K562 (cell line): ENCODE data around the gene PAF1. TPM values are rescaled to one million over a fixed set of nuclear protein-coding genes. Genes with fewer than 3 reads are reported as not detected.

Source experiments
- BCOR ChIP-seq: fragments of 450-650 bp; IDR thresholded peaks from 2 replicates; pipeline ENCODE4 v1.6.1; 2016
- BRF1 ChIP-seq: IDR thresholded peaks from 3 replicates; pipeline ENCODE4 v1.6.1; 2011; ENCODE audit warnings: borderline replicate concordance, mild to moderate bottlenecking; ENCODE audit not compliant: insufficient read length; ENCODE audit errors: extremely low read depth
- CEBPB ChIP-seq: fragments of 450-650 bp; IDR thresholded peaks from 2 replicates; pipeline ENCODE4 v1.6.1; 2016; ENCODE audit warnings: missing genetic modification characterization, missing compliant biosample characterization
- EHMT2 ChIP-seq: fragments of 450-650 bp; IDR thresholded peaks from 2 replicates; pipeline ENCODE4 v1.6.1; 2018; ENCODE audit warnings: antibody characterized with exemption
- ETV5 ChIP-seq: sonication (generic); formaldehyde crosslinking; IDR thresholded peaks from 2 replicates; pipeline ENCODE4 v1.4.0; 2020; ENCODE audit warnings: low read depth, mild to moderate bottlenecking, missing genetic modification reagents
- HDAC2 ChIP-seq: fragments of 450-650 bp; IDR thresholded peaks from 2 replicates; pipeline ENCODE4 v1.6.1; 2016; ENCODE audit warnings: mild to moderate bottlenecking
- MEIS2 ChIP-seq: fragments of 450-650 bp; IDR thresholded peaks from 2 replicates; pipeline ENCODE4 v1.6.1; 2014; ENCODE audit warnings: mild to moderate bottlenecking; ENCODE audit not compliant: partially characterized antibody
- NCOA1 ChIP-seq: fragments of 450-650 bp; IDR thresholded peaks from 2 replicates; pipeline ENCODE4 v1.6.1; 2016; ENCODE audit warnings: low read depth
- OTX1 ChIP-seq: fragments of 450-650 bp; formaldehyde crosslinking; IDR thresholded peaks from 2 replicates; pipeline ENCODE4 v1.4.0; 2022; ENCODE audit warnings: mild to moderate bottlenecking
- POLR2G ChIP-seq: fragments of 200-400 bp; formaldehyde crosslinking; IDR thresholded peaks from 2 replicates; pipeline ENCODE4 v1.6.1; 2017; ENCODE audit warnings: low read depth, mild to moderate bottlenecking, antibody characterized with exemption, low read length, moderate library complexity
- RBM25 ChIP-seq: fragments of 200-400 bp; formaldehyde crosslinking; IDR thresholded peaks from 2 replicates; pipeline ENCODE4 v1.6.1; 2018; ENCODE audit warnings: low read length, low read depth, moderate library complexity; ENCODE audit not compliant: severe bottlenecking
- SNIP1 ChIP-seq: fragments of 450-650 bp; IDR thresholded peaks from 2 replicates; pipeline ENCODE4 v1.7.1; 2017; ENCODE audit warnings: low read depth, mild to moderate bottlenecking
- SP1 ChIP-seq: sonication (generic); formaldehyde crosslinking; IDR thresholded peaks from 2 replicates; pipeline ENCODE4 v1.8.1; 2022; ENCODE audit warnings: mild to moderate bottlenecking, missing genetic modification reagents
- SUPT5H ChIP-seq: fragments of 450-650 bp; IDR thresholded peaks from 2 replicates; pipeline ENCODE4 v1.6.1; 2016
- TAF7 ChIP-seq: fragments of 450-650 bp; IDR thresholded peaks from 2 replicates; pipeline ENCODE4 v1.6.1; 2016; ENCODE audit warnings: missing genetic modification characterization, missing compliant biosample characterization
- ZNF232 ChIP-seq: sonication (generic); formaldehyde crosslinking; IDR thresholded peaks from 2 replicates; pipeline ENCODE4 v1.8.0; 2022; ENCODE audit warnings: mild to moderate bottlenecking, missing genetic modification reagents
- ZNF3 ChIP-seq: fragments of 250-450 bp; sonication (Bioruptor Pico); IDR thresholded peaks from 2 replicates; pipeline ENCODE4 v1.5.0; 2021; ENCODE audit warnings: mild to moderate bottlenecking, moderate library complexity
- ZNF695 ChIP-seq: fragments of 450-650 bp; formaldehyde crosslinking; IDR thresholded peaks from 2 replicates; pipeline ENCODE4 v1.4.0; 2020; ENCODE audit warnings: mild to moderate bottlenecking, moderate library complexity
- polyA plus RNA-seq, 8 experiments: library from polyadenylated mRNA; depleted of rRNA in 4 of 8; stranded (reverse) in 5 of 8; unstranded in 3 of 8; fragments of >200 nt; fragmentation: Nextera tagmentation in 2 of 8; fragmentation: Illumina TruSeq in 1 of 8; extraction: Ambion mirVana in 2 of 8; extraction: Trizol in 1 of 8; gene quantifications; 2 replicates each; pipeline versions ENCODE4 v1.2.1 to v1.2.3, GENCODE V29; 2011 to 2014; ENCODE audit warnings: inconsistent platforms in 1 of 8, missing spikeins in 1 of 8
- total RNA-seq, 7 experiments: library from RNA; depleted of rRNA in 6 of 7; stranded (reverse); fragments of >200 nt in 6 of 7; fragmentation: Illumina TruSeq in 2 of 7; extraction: Trizol in 2 of 7; gene quantifications; 2 replicates each; pipeline versions ENCODE4 v1.2.1 to v1.2.3, GENCODE V29; 2011 to 2021; ENCODE audit warnings: low replicate concordance in 1 of 7
- TF ChIP-seq, protein P1 (sequence below), 3 experiments: IDR thresholded peaks in 2 of 3; conservative IDR thresholded peaks in 1 of 3; 2 replicates each; pipeline ENCODE4 v1.5.1; 2011 to 2012; ENCODE audit warnings: low read length in 3 of 3, mild to moderate bottlenecking in 3 of 3, control low read depth in 2 of 3, improper control_type of control experiment in 1 of 3, inconsistent platforms in 1 of 3, low read depth in 1 of 3, mixed read lengths in 1 of 3, moderate library complexity in 1 of 3; ENCODE audit not compliant: insufficient read depth in 2 of 3
- TF ChIP-seq, protein P2 (sequence below): sonication (generic); formaldehyde crosslinking; IDR thresholded peaks from 2 replicates; pipeline ENCODE4 v1.8.0; 2022; ENCODE audit warnings: mild to moderate bottlenecking, missing genetic modification reagents
- TF ChIP-seq, protein P3 (sequence below): fragments of 450-650 bp; IDR thresholded peaks from 2 replicates; pipeline ENCODE4 v1.6.1; 2016

The PAF1 gene
- total and polyA plus RNA-seq, 9 of the 15 experiments (the other 6 are each of a cell fraction or from before 2014, with no cell fraction given): 1.5 to 45.0 (median 33.8) TPM

DNA sequence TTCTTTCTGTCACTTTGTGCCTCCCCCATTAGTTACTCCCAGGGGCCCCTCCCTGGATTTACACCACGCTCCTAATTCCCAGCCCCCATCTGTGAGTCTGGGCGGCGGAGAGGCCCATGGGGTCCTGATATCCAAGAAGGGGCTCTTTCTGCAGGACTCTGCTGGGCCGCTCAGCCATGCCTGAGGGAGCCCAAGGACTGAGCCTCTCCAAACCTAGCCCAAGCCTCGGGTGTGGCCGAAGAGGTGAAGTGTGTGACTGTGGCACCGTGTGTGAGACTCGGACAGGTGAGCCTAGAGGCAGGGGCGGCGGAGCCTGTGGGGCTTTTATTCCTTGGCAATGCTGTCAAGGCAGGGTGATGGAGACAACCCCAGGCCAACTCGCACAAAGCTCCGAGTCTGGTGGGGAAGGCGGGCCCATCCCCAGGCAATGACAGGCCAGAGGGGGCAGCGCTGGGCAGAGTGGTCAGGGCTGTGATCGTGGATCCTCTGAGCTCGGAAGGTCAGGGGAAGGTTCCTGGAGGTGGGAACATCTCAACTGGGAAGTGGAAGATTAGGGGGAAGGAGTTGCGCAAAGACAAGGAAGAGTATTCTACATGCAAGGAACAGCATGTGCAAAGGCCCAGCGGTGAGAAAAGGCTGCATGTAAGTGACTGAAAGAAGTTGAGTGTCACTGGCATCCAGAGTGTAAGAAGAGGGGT is 23.2 kb upstream of the PAF1 start (continued):
- TF ChIP-seq SUPT5H (0 out of 2 replicates have a peak, but pooled peaks have one; percentile 26), CEBPB (tag) (peak; percentile 80), OTX1 (CRISPR knock-in tag) (no peak), NCOA1 (no peak), POLR2G (peak; percentile 58), ZNF232 (CRISPR knock-in tag) (no peak), BRF1 (no peak), SNIP1 (no peak), MEIS2 (no peak), ETV5 (0 out of 2 replicates have a peak, but pooled peaks have one; percentile 18), BCOR (peak; percentile 83), HDAC2 (peak; percentile 34; the same call in 1 of the 2 replicates), RBM25 (peak; percentile 49), ZNF695 (CRISPR knock-in tag) (no peak), ZNF3 (peak; percentile 71), SP1 (no peak), TAF7 (tag) (no peak), EHMT2 (no peak)
- TF ChIP-seq, protein P1, sequence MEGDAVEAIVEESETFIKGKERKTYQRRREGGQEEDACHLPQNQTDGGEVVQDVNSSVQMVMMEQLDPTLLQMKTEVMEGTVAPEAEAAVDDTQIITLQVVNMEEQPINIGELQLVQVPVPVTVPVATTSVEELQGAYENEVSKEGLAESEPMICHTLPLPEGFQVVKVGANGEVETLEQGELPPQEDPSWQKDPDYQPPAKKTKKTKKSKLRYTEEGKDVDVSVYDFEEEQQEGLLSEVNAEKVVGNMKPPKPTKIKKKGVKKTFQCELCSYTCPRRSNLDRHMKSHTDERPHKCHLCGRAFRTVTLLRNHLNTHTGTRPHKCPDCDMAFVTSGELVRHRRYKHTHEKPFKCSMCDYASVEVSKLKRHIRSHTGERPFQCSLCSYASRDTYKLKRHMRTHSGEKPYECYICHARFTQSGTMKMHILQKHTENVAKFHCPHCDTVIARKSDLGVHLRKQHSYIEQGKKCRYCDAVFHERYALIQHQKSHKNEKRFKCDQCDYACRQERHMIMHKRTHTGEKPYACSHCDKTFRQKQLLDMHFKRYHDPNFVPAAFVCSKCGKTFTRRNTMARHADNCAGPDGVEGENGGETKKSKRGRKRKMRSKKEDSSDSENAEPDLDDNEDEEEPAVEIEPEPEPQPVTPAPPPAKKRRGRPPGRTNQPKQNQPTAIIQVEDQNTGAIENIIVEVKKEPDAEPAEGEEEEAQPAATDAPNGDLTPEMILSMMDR (IDR thresholded peaks at IDR 0.05 in 2 of 3, conservative IDR thresholded peaks at IDR 0.05 in 1 of 3; ENCODE audit: insufficient read depth in 2 of 3, low read depth in 1 of 3, low read length in 3 of 3): peak; percentile 36 to 65 (median 48); a peak in 5 of 6 replicates
- TF ChIP-seq, protein P2, sequence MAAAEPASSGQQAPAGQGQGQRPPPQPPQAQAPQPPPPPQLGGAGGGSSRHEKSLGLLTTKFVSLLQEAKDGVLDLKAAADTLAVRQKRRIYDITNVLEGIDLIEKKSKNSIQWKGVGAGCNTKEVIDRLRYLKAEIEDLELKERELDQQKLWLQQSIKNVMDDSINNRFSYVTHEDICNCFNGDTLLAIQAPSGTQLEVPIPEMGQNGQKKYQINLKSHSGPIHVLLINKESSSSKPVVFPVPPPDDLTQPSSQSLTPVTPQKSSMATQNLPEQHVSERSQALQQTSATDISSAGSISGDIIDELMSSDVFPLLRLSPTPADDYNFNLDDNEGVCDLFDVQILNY (CRISPR knock-in tag): no peak
- TF ChIP-seq, protein P3, sequence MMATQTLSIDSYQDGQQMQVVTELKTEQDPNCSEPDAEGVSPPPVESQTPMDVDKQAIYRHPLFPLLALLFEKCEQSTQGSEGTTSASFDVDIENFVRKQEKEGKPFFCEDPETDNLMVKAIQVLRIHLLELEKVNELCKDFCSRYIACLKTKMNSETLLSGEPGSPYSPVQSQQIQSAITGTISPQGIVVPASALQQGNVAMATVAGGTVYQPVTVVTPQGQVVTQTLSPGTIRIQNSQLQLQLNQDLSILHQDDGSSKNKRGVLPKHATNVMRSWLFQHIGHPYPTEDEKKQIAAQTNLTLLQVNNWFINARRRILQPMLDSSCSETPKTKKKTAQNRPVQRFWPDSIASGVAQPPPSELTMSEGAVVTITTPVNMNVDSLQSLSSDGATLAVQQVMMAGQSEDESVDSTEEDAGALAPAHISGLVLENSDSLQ: peak; percentile 12; the same call in 1 of the 2 replicates
